Memory B cell (primary cell): ENCODE results near the gene JAKMIP2.
"Not testable (repeated sequence)": the region's sequence is repeated elsewhere in the genome, so short reads cannot be mapped to it uniquely, and the experiment has no call there.

Experiments
- ATAC-seq: fragments of 150-1000 bp; cut with Tn5 transposase; 2 replicates; pipeline ENCODE4 v1.10.0; 2021; ENCODE audit warnings: low read depth, mild to moderate bottlenecking, moderate library complexity
- DNase-seq, 2 donors: peaks; one replicate each; pipeline ENCODE4 v3.0.0; 2022; ENCODE audit warnings: low spot score in 2 of 2
- H3K27ac Mint-ChIP-seq: one replicate; pipeline ENCODE4 v1.8.0; 2022; ENCODE audit warnings: mild to moderate bottlenecking, moderate library complexity, mixed read lengths
- H3K27me3 Mint-ChIP-seq: one replicate; pipeline ENCODE4 v1.8.0; 2022; ENCODE audit warnings: mixed read lengths
- H3K36me3 Mint-ChIP-seq: one replicate; pipeline ENCODE4 v1.8.0; 2022; ENCODE audit warnings: mild to moderate bottlenecking, mixed read lengths
- H3K4me1 Mint-ChIP-seq: one replicate; pipeline ENCODE4 v1.8.0; 2022; ENCODE audit warnings: mixed read lengths
- H3K4me3 Mint-ChIP-seq: one replicate; pipeline ENCODE4 v1.8.0; 2022; ENCODE audit warnings: mild to moderate bottlenecking, moderate library complexity, mixed read lengths
- H3K9me3 Mint-ChIP-seq: one replicate; pipeline ENCODE4 v1.8.0; 2022; ENCODE audit warnings: mixed read lengths

Gene JAKMIP2

DNA sequence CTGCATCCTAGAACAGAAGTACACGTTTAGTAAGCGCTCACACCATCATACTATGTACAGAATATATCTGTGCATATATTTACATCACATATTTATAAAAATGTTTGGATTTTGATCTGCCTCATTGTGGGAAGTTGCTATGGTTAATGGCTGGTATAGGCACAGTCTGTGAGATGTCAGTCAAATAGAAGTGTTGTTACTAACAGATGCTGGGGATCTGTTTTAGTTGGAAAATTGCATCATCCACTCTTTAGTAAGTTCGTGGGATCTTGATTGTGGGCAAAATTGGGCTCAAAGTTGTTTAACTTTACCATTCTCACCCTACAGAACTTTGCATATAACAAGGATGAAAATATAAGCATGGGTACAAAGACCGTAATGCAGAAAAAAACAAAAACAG is 196.3 kb downstream of the JAKMIP2 start:
- Mint-ChIP-seq H3K9me3 (peaks cover under 1% of the 10 kb centered on the region), H3K4me1 (no peaks in the 10 kb centered on the region), H3K36me3 (no peaks in the 10 kb centered on the region), H3K27ac (no peak overlapping the region), H3K27me3 (no peaks in the 10 kb centered on the region), H3K4me3 (no peak overlapping the region)
- DNase-seq (no peak), ATAC-seq (no peak)

DNA sequence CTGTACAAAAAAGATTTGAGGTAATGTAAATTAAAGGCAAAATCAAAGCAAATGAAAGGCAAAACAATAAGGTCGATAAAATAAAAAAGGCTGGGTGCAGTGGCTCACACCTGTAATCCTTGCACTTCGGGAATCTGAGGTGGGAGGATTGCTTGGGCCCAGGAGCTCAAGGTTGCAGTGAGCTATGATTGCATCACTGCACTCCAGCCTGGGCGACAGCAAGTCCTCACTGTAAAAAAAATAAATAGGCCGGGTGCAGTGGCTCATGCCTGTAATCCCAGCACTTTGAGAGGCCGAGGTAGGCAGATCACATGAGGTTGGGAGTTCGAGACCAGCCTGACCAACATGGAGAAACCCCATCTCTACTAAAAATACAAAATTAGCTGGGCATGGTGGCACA is 200.3 kb downstream of the JAKMIP2 start:
- H3K4me3 Mint-ChIP-seq, H3K27ac Mint-ChIP-seq, H3K4me1 Mint-ChIP-seq, H3K27me3 Mint-ChIP-seq, H3K9me3 Mint-ChIP-seq, DNase-seq, ATAC-seq, H3K36me3 Mint-ChIP-seq: not testable (repeated sequence)

DNA sequence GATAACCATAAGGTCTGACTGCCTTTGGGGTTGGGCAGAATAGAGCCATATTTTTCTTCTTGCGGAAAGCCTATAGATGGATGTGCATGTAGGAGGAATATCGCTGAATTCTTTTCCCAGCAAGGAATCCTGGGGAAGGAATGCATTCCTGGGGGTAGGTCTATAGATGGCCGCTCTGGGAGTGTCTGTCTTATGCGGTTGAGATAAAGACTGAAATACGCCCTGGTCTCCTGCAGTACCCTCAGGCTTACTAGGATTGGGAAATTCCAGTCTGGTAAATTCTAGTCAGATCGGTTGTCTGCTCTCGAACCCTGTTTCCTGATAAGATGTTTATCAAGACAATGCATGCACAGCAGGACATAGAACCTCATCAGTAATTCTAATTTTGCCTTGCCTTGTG is 202.1 kb downstream of the JAKMIP2 start:
- DNase-seq, result not testable (repeated sequence)

DNA sequence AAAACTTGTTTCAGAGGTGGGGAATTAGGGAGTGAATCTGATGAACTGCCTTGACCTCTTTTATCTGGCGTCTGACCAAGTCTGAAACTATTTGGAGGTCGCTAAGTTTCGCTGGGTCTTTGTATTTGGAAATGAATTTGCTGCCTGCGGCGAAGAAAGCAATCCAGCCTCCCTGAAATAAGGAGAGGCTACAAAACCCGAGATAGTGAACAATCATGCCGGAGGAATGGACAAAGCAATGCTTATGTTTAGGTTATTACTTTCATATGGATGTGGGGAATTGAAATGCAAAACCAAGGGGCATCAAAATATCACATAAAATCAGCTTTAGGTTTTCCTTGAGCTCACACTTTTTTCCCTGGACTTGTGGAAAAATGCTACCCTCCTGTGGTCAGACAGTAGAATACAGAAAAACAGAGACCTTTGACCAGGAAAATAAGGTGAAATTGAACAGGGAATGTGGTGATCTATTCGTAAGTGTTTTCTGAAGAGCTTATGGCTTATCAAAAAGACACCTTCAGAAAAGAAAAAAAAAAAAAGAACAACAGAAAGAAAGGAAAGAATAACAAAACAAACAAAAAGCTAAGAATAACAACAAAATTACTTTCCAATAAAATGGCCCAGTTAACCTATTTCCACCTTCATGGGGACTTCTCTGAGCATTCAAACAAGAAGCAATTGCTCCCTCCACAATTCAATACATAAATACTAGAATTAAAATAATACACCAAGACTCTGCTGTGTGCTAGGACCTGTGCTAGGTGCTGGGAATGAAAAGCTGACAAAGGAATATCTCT is 204.1 kb downstream of the JAKMIP2 start:
- H3K4me1 Mint-ChIP-seq, result no peaks in the 10 kb centered on the region
- no peak for DNase-seq
- H3K36me3 Mint-ChIP-seq, result no peaks in the 10 kb centered on the region

More for the DNA sequence above, 202.1 kb downstream of the JAKMIP2 start:
- H3K4me1 Mint-ChIP-seq, H3K4me3 Mint-ChIP-seq, H3K27ac Mint-ChIP-seq, ATAC-seq, H3K36me3 Mint-ChIP-seq, H3K27me3 Mint-ChIP-seq, H3K9me3 Mint-ChIP-seq: not testable (repeated sequence)

DNA sequence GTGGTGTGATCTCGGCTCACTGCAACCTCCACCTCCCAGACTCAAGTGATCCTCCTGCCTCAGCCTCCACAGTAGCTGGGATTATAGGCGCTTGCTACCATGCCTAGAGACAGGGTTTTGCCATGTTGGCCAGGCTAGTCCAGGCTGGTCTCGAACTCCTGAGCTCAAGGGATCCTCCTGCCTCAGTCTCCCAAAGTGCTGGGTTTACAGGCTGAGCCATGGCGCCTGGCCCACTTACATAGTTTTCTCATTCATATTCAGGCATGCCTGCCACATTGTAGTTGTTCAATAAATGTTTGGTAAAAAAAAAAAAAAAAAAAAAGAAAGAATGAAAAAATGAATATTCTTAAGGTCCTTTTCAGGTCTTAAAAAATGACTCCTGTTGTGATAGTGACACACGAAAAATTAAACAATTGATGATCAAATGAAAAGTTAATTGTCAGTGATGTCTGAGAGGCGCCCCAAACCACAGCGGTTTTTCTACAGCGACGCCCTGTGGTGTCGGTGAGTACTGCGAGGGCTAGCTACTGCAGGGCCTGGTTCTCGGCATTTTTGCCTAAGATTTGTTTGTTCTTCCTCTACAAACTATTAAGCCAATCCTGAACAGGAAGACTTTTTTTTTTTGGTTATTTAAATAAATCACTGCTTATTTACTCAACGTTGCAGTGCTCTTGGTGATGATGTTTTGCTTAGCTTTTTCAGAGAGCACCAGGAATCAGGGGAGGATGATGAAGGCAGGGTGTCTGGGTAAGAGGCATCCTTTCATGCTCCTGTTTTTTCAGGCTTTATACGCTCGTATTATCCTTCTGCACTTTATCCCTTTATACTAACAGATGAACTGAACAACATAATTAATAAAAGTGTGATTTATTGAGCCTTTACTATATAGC is 205.6 kb downstream of the JAKMIP2 start:
- Mint-ChIP-seq H3K9me3 (peaks cover 9% of the 10 kb centered on the region), H3K27me3 (no peaks in the 10 kb centered on the region), H3K36me3 (no peaks in the 10 kb centered on the region), H3K4me1 (no peaks in the 10 kb centered on the region), H3K27ac (no peak overlapping the region), H3K4me3 (no peak overlapping the region)
- DNase-seq (no peak), ATAC-seq (no peak)

More for the DNA sequence above, 204.1 kb downstream of the JAKMIP2 start:
- ATAC-seq, result no peak
- no peak overlapping the region for H3K27ac Mint-ChIP-seq
- H3K27me3 Mint-ChIP-seq, result no peaks in the 10 kb centered on the region
- H3K9me3 Mint-ChIP-seq, result peaks cover 7% of the 10 kb centered on the region
- H3K4me3 Mint-ChIP-seq, result no peak overlapping the region

DNA sequence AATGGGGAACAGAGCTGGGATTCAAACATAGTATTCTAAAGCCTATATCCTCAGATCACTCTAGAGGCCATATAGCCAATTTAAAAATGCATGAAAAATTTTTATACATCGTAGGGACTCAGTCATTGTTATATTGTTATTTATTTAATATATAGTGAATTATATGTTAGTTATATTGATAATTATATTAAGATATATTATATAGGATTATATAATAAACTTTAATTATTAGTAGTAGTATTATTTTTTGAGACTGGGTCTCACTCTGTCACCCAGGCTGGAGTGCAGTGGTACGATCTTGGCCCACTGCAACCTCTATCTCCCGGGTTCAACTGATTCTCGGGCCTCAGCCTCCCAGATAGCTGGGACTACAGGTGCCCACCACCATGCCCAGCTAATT is 206.9 kb downstream of the JAKMIP2 start:
- no peak for ATAC-seq

DNA sequence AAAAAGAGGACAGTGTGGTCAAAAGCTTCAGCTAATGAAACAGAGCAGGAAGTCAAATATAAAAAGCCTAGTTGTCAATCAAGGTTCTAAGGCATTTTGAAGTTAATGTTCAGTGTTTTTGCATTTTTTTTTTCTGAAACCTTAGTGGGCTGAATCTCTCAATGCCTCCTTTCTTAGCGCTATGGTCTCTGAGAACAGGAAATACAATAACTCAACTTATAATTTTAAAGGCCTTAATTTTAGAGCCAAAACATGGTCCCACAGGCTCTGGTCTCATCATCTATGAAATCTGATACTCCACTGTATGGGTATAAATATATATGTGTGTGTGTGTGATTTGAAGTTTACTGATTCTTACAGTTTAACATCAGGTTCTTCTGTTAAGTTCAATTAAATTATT is 209.3 kb downstream of the JAKMIP2 start:
- Mint-ChIP-seq H3K9me3 (peaks cover 1% of the 10 kb centered on the region), H3K4me3 (no peak overlapping the region), H3K36me3 (no peaks in the 10 kb centered on the region), H3K27me3 (no peaks in the 10 kb centered on the region), H3K27ac (no peak overlapping the region), H3K4me1 (no peaks in the 10 kb centered on the region)
- ATAC-seq (no peak), DNase-seq (no peak)

More for the DNA sequence above, 206.9 kb downstream of the JAKMIP2 start:
- Mint-ChIP-seq H3K27ac (no peak overlapping the region), H3K36me3 (no peaks in the 10 kb centered on the region), H3K4me1 (no peaks in the 10 kb centered on the region), H3K4me3 (no peak overlapping the region), H3K27me3 (no peaks in the 10 kb centered on the region), H3K9me3 (peaks cover 3% of the 10 kb centered on the region)
- no peak for DNase-seq

DNA sequence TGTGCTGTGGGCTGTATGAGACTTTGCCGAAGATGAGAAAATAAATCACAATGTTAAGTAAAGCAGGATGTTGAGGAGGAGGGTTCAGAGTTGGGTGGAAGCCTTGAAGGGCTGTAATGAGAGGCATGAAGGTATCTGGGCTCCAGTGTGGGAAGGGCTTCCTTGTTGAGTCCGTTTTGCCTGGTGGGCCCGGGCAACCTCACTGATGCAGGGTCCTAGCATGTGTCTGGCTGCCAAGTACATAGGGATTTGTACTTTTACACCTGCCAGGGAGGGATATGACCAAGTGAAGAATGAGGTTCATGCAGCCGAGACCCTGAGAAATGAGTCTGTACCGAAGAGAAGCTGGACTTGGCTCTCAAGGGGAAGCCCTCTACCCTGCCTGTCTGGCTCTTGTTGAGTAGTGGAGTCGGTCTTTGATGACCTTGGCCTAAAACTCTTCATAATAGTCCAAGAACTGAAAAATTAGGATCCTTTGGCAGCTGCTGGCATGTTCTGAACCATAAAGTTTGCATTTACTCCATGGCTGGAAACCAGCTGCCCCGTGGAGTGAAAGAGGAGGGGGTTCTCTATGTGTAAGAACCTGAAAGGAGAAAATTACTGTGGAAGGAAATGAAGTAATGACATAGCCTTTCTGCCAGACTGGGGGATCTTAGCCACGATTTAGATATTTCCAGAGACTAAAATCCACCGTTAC is 213.7 kb downstream of the JAKMIP2 start:
- no peak for DNase-seq
- H3K36me3 Mint-ChIP-seq, result no peaks in the 10 kb centered on the region
- no peak for ATAC-seq
- H3K9me3 Mint-ChIP-seq, result peaks cover 4% of the 10 kb centered on the region
- H3K4me1 Mint-ChIP-seq, result no peaks in the 10 kb centered on the region
- no peaks in the 10 kb centered on the region for H3K27me3 Mint-ChIP-seq
- H3K27ac Mint-ChIP-seq, result no peak overlapping the region
- no peak overlapping the region for H3K4me3 Mint-ChIP-seq

DNA sequence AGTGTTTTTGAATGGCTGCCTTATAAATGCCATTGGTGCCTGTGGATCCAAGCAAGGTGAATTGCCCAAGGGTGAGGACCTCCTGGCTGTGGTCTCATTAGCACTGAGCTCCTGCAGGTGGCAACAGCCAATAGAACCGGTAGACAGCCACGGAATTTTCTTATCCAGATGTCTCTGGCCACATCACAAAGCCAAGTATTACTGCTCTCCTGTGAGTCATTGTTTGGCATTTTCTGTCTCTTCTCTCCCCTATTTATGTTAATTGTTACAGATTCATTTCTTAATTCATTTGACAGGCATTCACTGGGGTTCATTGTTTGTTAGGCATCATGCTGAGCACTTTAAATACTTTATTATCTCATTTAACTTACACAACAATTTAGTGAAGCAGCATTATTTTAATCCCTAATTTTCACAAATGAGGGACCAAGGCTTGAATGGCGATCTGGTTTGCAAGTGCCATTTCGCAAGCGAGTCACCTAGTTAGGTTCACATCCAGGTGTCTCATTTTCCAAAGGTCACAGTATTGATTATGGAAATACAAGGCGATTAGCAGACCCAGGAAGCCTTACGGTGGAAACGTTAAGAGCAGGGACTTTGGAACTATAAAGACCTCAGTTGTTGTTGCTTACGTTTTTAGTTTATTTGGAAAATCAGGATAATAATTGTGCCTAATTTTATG is 214.5 kb downstream of the JAKMIP2 start:
- Mint-ChIP-seq H3K27me3 (no peaks in the 10 kb centered on the region), H3K4me1 (no peaks in the 10 kb centered on the region), H3K27ac (no peak overlapping the region), H3K4me3 (no peak overlapping the region), H3K36me3 (no peaks in the 10 kb centered on the region), H3K9me3 (peaks cover 4% of the 10 kb centered on the region)
- DNase-seq, result no peak
- no peak for ATAC-seq

DNA sequence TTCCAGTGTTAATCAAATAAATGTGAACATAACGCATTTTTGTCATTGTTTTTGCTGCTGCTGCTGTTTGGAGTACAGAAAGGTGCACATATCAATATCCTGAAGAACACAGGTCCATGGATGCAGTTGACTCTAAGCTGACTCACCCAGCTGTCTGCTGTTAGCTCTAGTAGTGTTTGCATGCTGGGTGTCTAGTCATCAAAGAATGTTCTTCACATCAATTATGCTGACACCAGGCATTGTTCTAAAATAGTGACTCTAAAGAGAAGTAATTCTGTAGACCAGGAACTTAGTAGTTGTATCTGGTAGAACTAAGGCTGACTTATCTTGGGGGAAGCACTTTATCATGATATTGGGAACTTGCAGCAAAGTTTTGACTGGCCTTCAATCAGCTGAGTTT is 217.0 kb downstream of the JAKMIP2 start:
- H3K27ac Mint-ChIP-seq, result no peak overlapping the region
- H3K9me3 Mint-ChIP-seq, result peaks cover 3% of the 10 kb centered on the region
- H3K27me3 Mint-ChIP-seq, result no peaks in the 10 kb centered on the region
- H3K36me3 Mint-ChIP-seq, result no peaks in the 10 kb centered on the region
- DNase-seq (no peak), ATAC-seq (no peak)
- H3K4me3 Mint-ChIP-seq, result no peak overlapping the region
- H3K4me1 Mint-ChIP-seq, result no peaks in the 10 kb centered on the region

DNA sequence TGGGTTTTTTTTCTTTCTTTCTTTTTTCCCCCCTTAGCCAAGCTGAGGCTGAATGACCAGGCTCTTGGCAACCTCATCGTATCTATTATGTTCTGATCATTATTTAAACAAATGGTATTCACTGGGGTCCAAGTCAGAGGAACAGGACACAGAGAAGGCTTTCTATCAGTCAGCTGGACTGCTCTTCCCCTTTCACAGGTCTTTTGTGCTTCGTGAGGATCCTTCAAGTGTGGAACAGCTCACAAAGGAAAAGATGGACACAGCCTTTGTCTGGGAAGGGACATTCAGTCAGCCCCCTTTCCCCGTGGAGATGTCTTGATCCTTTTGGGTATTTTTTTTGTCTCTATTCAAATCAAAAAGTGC is 218.4 kb downstream of the JAKMIP2 start:
- Mint-ChIP-seq H3K27me3 (no peaks in the 10 kb centered on the region), H3K27ac (no peak overlapping the region), H3K4me1 (no peaks in the 10 kb centered on the region), H3K4me3 (no peak overlapping the region), H3K36me3 (no peaks in the 10 kb centered on the region), H3K9me3 (peaks cover 3% of the 10 kb centered on the region)
- DNase-seq (no peak), ATAC-seq (no peak)

DNA sequence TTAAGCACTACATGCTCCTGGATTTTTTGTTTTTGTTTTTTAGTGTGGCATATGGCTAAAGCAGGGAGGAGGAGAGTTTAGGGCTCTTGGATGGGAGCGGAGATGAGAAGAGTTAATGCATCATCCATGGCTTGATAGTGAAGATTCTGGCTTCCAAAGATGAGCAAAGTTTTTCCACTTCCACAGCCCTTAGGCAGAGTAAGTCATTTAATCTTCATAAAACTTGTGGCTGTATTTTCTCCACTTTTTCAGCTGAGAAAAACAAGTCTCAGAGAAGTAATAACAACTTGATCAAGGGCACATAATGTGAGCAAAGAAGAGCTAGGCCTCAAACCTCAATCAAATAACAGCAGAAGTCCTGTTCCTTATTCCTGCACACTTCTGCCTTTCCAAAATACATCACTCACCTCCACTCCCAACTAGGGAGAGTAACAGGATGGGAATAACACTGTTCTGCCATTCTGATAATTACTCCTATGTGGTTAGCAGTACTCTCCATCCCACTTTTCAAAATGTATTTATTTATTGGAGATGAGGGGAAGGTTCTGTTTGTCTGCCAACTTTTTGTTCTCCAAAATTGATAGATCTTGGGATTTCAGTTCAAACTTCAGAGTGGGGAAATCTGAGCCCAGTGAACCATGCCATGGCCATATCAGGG is 218.9 kb downstream of the JAKMIP2 start:
- DNase-seq (no peak), ATAC-seq (no peak)
- H3K9me3 Mint-ChIP-seq, result peaks cover 3% of the 10 kb centered on the region
- no peaks in the 10 kb centered on the region for H3K27me3 Mint-ChIP-seq
- H3K4me1 Mint-ChIP-seq, result no peaks in the 10 kb centered on the region
- no peak overlapping the region for H3K4me3 Mint-ChIP-seq
- no peak overlapping the region for H3K27ac Mint-ChIP-seq
- no peaks in the 10 kb centered on the region for H3K36me3 Mint-ChIP-seq

DNA sequence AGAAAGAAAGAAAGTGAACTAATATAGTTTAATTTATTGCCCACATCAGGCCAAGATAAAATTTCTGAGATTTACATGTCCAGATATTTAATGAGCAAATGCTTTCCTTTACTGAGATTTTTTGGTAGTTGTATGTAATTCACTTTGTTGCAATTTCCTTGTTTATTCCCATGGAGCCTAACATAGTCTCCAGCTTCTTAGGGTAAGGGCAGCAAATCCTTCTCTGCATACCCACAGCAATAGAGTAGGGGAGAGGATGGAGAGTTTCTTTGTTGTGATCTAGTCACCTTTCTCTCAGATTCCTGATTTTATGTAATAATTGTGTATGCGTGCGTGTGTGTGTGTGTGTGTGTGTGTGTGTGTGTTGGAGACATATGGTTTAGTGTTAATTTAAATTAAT is 221.1 kb downstream of the JAKMIP2 start:
- Mint-ChIP-seq H3K27me3 (no peaks in the 10 kb centered on the region), H3K27ac (no peak overlapping the region), H3K4me3 (no peak overlapping the region), H3K4me1 (no peaks in the 10 kb centered on the region), H3K36me3 (no peaks in the 10 kb centered on the region), H3K9me3 (peaks cover 1% of the 10 kb centered on the region)
- no peak for DNase-seq
- ATAC-seq, result no peak
